ENCODE measurements around the gene SPTBN1. TPM values are rescaled to one million over a fixed set of nuclear protein-coding genes. Genes with fewer than 3 reads are reported as not detected.

Gene SPTBN1
- total and polyA plus RNA-seq, 2 of the 4 experiments (the other 2 are of a cell fraction) = 49.1 to 241 TPM

- no peak for DNase-seq
- CTCF ChIA-PET = no interaction called here
- ATAC-seq (ENCODE audit: low read depth) = no peak
Measured at GRCh38 chr2:54428108-54428831, 27.9 kb upstream of the SPTBN1 start.

More at GRCh38 chr2:54428108-54428831, 27.9 kb upstream of the SPTBN1 start:
- dilution Hi-C loops (cut with HindIII; ENCODE audit: low sequenced_read_pairs, unreplicated experiment) = no loop called here
- Histone ChIP-seq H3K27me3 (ENCODE audit: control insufficient read depth, insufficient read depth, low read length) (peaks cover 9% of the 10 kb centered on the region), H4K91ac (ENCODE audit: insufficient read depth, low read depth, low read length) (no peak overlapping the region), H3K79me1 (ENCODE audit: low read depth in 1 of 2, low read length in 2 of 2) (no peaks in the 10 kb centered on the region), H3K9me1 (ENCODE audit: insufficient read depth, low read length) (no peaks in the 10 kb centered on the region), H3K4me1 (ENCODE audit: control insufficient read depth, insufficient read depth, low read length) (no peaks in the 10 kb centered on the region), H3K9ac (ENCODE audit: low read depth, low read length) (no peak overlapping the region), H3K4ac (ENCODE audit: low read depth, low read length) (no peak overlapping the region), H3K18ac (ENCODE audit: low read depth, low read length) (no peak overlapping the region), H3K27ac (ENCODE audit: insufficient read depth, low read length) (no peak overlapping the region), H2BK120ac (ENCODE audit: low read depth, low read length) (no peak overlapping the region), H3K4me2 (ENCODE audit: low read depth, low read length) (no peak overlapping the region), H2AK5ac (ENCODE audit: low read depth, low read length) (no peak overlapping the region), H3K4me3 (ENCODE audit: insufficient read depth, low read depth, low read length) (no peak overlapping the region), H3K36me3 (ENCODE audit: control insufficient read depth, insufficient read depth, low read length) (no peaks in the 10 kb centered on the region), H2AK9ac (replicated peaks; ENCODE audit: low read depth, low read length, poor library complexity) (no peak overlapping the region), H4K5ac (ENCODE audit: low read depth, low read length) (no peak overlapping the region), H3K56ac (ENCODE audit: extremely low read depth, insufficient read depth, low read length) (no peak overlapping the region), H2AFZ (replicated peaks; ENCODE audit: low read length, poor library complexity) (no peak overlapping the region), H2BK20ac (ENCODE audit: low read depth, low read length) (no peak overlapping the region), H3K9me3 (ENCODE audit: control insufficient read depth, insufficient read depth, low read length) (no peaks in the 10 kb centered on the region), H3K23ac (ENCODE audit: low read depth, low read length) (no peak overlapping the region), H2BK15ac (ENCODE audit: low read depth, low read length) (no peak overlapping the region), H3K14ac (replicated peaks; ENCODE audit: low read depth, low read length) (no peak overlapping the region), H2BK5ac (ENCODE audit: low read depth, low read length, poor library complexity, severe bottlenecking) (no peak overlapping the region), H4K20me1 (ENCODE audit: insufficient read depth, low read length) (no peaks in the 10 kb centered on the region), H4K8ac (ENCODE audit: low read depth in 2 of 2, low read length in 2 of 2) (no peak overlapping the region)
- no TSS peak for BruUV-seq (replicated peaks)
- in situ Hi-C loops (cut with MboI; ENCODE audit: low sequenced_read_pairs) = no loop called here
- WGBS, 2 experiments (ENCODE audit: extremely low coverage in 2 of 2, insufficient read length in 1 of 2) = 50% methylated on average over 1 of the region's 3 CpGs; no CpG with 5 or more reads in 1 of the 2 experiments
- POLR2A ChIA-PET (ENCODE audit: unreplicated experiment) = no interaction called here
- TF ChIP-seq POLR2A (IDR thresholded peaks at IDR 0.05; ENCODE audit: low read depth, low read length) = no peak
- TF ChIP-seq SMC3 (IDR thresholded peaks at IDR 0.05; ENCODE audit: low read depth, low read length) = no peak
- TF ChIP-seq MAZ (IDR thresholded peaks at IDR 0.05; ENCODE audit: borderline replicate concordance, low read depth, low read length) = no peak
- no peak for TF ChIP-seq RCOR1 (IDR thresholded peaks at IDR 0.05; ENCODE audit: insufficient replicate concordance, low read length)
- TF ChIP-seq FOS (IDR thresholded peaks at IDR 0.05; ENCODE audit: low read depth, low read length) = no peak
- TF ChIP-seq CTCF (conservative IDR thresholded peaks at IDR 0.05; ENCODE audit: low read depth, low read length) = no peak
- intact Hi-C loops (cut with micrococcal nuclease) = no loop called here

Measured in IMR-90 (cell line).